HG02973 (cell line): ENCODE data around the gene SOX8.
"Not testable (repeated sequence)": the region's sequence is repeated elsewhere in the genome, so short reads cannot be mapped to it uniquely, and the experiment has no call there.

Experiments used
- ATAC-seq: cut with Tn5 transposase; IDR thresholded peaks from one replicate; pipeline ENCODE4 v1.9.1; 2021; ENCODE audit warnings: moderate library complexity; ENCODE audit not compliant: unreplicated experiment

SOX8 gene

DNA sequence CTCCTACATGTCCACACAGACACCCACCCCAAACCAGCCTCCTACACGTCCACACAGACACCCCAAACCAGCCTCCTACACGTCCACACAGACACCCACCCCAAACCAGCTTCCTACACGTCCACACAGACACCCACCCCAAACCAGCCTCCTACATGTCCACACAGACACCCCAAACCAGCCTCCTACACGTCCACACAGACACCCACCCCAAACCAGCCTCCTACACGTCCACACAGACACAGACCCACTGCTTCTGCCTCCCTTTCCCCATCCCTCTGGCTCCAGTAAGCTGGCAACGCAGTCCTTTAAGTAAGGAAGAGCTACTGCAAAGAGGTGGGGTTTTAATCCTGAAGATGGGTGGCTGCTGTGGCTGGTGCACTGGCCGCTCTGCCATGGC, 27.8 kb upstream of the SOX8 start:
- not testable (repeated sequence) for ATAC-seq

GRCh38 chr16:955766-956165, 25.8 kb upstream of the SOX8 start:
- not testable (repeated sequence) for ATAC-seq

- no peak for ATAC-seq
Measured at GRCh38 chr16:959232-960040, 22.1 kb upstream of the SOX8 start.

DNA sequence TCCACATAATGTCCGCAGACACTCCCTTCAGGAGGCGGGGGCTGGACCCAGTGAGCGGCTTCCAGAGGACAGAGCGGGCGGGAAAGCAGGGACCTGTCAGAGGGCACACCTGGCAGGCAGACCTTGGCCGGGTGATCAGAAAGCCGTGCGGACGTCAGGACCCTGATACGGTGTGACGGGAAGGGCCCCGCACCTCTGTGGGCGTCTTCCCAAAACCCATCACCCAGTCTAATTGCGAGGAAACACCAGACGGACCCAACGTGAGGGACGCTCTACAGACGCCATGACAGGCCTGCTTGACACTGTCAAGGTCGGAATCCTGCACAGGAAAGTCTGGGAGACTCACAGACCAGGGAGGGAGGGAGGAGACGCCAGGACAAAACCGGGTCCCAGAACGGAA, 19.2 kb upstream of the SOX8 start:
- ATAC-seq = no peak

GRCh38 chr16:962901-963814, 18.4 kb upstream of the SOX8 start:
- no peak for ATAC-seq

DNA sequence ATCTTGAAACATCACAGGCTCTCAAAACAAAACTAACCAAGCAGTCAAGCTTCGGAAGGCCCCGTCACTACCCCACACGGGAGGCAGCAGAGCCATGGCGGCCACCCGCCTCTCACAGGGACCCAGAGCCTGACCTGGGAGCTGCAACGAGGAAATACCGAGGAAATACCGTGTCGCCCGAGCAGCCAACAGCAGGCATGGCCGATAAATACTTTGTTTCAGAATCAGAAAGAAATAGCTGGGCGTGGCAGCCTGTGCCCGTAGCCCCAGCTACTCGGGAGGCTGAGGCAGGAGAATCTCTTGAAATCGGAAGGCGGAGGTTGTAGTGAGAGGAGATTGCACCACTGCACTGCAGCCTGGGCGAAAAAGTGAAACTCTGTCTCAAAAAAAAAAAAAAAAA, 17.7 kb upstream of the SOX8 start:
- ATAC-seq = no peak

GRCh38 chr16:964356-965035, 17.1 kb upstream of the SOX8 start:
- no peak for ATAC-seq

DNA sequence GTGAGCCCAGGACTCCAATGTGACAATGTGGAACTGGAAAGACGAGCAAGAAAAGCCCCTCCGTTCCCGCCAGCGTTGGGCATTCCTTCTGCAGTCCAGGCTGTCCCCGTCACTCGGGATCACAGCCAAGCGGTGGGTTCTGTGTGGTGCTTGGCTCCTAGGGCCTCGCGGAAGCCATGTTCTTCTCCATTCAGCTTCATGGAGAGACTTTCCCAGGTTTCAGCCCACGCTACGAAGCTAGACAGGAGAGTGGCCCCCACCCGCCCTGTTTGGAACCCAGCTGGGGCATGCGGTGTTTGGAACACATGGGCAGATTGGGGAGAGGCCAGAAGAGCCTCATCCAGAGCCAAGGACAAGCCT, 16.6 kb upstream of the SOX8 start:
- ATAC-seq = no peak

DNA sequence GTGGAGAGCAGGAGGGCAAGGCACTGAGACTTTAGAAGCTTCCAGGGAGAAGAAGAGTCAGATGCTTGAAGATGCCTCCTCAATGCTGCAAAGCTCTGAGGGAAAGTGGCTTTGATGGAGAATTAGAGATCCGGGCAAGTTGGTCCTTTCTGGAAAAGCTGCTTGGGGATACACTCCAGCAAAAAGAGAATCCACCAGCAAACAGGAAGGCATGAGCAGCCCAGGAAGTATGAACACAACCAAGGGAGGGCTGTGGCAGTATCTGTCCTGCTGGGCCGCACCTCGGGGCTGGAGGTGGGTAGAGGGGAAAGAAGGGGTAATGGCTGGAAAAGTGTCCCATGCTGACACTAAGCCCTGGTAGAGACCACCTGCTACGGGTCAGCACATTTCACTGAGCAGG, 16.1 kb upstream of the SOX8 start:
- ATAC-seq = no peak

DNA sequence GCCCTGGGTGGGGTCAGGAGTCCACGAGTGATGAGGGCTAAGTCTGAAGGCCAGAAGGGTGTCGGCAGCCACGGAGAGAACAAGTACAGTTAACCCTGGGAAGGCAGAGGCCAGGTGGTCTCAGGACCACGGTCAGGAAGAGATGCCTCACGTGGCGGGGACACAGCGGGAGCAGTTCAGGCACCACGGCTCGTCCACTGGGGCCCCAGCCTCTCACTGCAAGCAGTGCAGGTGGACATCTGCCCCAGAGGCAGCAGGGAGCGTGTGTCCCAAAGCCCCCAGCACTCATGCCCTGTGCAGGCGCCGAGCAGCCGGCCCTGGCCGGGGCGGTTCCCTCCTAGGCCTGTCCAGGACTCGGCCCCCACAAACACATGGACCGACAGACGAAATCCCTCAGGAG, 15.5 kb upstream of the SOX8 start:
- ATAC-seq = no peak

- no peak for ATAC-seq
Measured at GRCh38 chr16:966505-966904, 15.1 kb upstream of the SOX8 start.

DNA sequence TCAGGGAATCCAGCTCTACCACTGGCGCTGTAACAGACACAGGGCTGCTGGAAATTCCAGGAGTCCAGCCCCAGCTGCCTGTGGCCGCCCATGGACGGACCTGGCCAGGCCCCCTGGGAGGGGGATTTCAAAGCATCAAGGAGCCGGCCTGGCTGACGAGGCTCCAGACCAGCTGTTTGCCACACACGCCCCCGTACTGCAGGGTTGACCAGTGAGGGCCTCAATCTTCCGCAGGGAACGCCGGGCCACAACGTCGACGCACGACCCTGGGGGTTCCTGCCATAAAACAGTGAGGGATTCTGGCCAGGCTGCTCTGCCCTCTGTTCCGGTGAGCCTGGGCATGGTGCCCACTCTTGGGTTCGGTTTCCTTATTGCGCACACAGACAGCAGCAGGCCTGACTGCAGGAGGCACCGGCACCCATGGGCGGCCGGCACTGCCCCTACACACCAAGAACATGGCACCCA, 14.5 kb upstream of the SOX8 start:
- no peak for ATAC-seq

DNA sequence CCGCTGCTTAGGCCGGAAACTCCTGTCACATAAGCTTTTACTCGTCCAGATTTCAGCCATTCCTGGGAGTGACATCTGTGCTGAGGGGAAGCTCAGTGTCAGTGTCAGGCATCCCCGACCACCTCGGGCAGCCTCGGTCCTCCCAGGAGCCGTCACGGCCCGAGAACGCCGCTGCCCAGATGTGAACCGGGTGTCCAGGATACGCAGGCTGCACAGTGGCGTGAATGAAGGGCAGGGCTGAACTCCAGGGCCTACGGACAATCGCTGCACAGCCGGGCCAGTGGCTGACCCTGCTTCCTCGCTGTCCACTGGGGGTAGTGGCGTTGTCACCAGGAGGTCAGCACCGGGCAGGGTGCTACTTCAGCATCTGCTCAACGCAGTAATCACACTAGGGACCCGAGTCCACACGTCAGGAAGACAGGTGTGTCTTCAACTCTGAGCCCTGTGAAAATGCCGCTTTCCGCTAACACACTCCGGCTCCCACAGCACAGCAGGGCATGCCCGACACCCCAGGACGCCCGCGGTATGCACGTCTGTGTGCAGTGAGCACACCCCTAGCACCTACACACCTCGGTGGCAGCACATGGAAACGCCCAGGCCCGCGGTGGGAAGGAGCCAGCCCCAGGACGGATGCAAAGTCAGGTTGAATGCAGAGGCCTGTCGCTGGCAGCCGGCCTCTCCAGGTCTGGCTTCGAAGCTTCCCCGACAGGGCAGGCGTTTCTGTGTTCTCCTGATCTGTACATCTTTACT, 13.8 kb upstream of the SOX8 start:
- no peak for ATAC-seq

- ATAC-seq = no peak
Measured at GRCh38 chr16:968620-969019, 12.9 kb upstream of the SOX8 start.

DNA sequence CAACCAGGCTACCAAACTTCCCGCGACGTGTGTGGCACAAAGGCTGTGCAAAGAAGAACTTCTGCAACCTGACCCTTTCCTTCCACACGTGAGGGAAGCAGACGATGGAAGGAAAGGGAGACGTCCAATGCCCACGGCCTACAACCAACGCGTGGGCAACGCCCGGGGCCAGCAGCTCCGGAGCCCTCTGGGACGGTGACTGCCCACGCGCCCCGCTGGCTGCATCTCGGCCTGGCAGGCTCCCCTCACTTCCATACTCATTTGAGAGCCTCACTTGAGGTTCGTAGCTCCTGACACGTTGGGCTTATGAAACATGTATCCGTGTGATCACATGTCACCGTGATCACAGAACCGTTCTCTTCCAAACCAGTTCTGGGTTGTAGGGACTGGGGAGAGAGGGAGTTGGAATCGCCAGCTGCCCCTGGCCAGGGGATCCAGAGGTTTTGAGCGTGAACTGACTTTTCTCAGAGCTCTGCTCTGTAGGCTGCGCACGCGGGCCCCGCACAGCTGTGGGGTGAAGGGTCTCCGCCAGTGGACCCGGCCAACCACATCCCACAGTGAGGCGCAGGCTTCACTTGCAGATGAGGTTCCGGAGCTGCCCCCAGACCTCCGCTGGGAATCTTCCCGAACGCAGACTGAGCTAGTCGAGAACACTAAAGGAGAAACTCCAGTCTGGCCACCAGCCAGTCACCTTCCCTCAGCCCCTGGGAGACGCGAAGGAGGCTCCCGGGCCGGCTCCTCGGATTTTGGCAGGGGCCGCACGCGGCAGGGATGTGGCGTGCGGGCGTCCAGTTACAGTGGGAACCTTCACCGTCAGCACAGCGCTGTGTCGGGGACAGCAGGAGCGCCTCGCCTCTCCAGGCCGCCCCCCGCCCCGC, 11.8 kb upstream of the SOX8 start:
- ATAC-seq = peak; percentile 3

DNA sequence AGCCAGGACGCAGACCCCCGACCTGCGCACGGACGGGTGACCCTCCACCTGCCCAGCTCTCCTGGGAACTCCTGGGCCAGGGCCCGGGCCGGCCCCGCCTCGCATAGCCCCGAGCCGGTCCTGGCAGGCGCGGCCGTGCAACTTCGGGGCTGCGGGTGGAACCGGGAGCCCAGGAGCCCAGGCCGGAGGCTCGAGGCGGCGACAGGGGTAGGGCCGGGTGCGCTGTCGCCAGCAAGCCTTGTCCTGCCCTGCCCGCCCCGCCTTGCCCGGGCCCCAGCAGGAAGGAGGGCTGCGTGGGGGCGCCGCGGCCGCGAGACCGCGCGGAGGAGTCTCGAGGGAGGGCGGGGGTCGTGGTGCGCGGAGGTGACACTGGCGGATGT, 11.2 kb upstream of the SOX8 start:
- no peak for ATAC-seq

GRCh38 chr16:970766-971581, 10.6 kb upstream of the SOX8 start, which contains the start of gene LMF1:
Gene LMF1 (minus strand): TSS chr16:970984. CDS start chr16:970980, 4 bp downstream.
- peak; percentile 65 for ATAC-seq

- ATAC-seq = no peak
Measured at GRCh38 chr16:971582-971905, 10.0 kb upstream of the SOX8 start.

GRCh38 chr16:971981-972315, 9.6 kb upstream of the SOX8 start:
- ATAC-seq = no peak
